Hepatocyte (in vitro differentiated cells): ENCODE measurements around the gene PPP2R2C. TPM values are rescaled to one million over a fixed set of nuclear protein-coding genes. Genes with fewer than 3 reads are reported as not detected.

Experiments
- DNase-seq: peaks from one replicate; pipeline ENCODE4 v3.0.0-alpha.2; 2016; ENCODE audit warnings: low spot score
- H2AFZ ChIP-seq: fragments of 200-600 bp; sonication (generic); 2 replicates; pipeline ENCODE4 v1.6.0; 2016; ENCODE audit warnings: antibody characterized with exemption, mild to moderate bottlenecking
- H3K27ac ChIP-seq: fragments of 200-600 bp; sonication (generic); 2 replicates; pipeline ENCODE4 v1.5.1; 2016; ENCODE audit warnings: mild to moderate bottlenecking
- H3K27me3 ChIP-seq: fragments of 200-600 bp; sonication (generic); 2 replicates; pipeline ENCODE4 v1.6.1; 2016
- H3K36me3 ChIP-seq: fragments of 200-600 bp; sonication (generic); replicated peaks from 2 replicates; pipeline ENCODE4 v1.5.1; 2016; ENCODE audit warnings: low read depth; ENCODE audit not compliant: insufficient read depth
- H3K4me1 ChIP-seq: fragments of 200-600 bp; sonication (generic); 2 replicates; pipeline ENCODE4 v1.5.1; 2016; ENCODE audit warnings: mild to moderate bottlenecking, moderate library complexity; ENCODE audit not compliant: insufficient read depth
- H3K4me2 ChIP-seq: fragments of 200-600 bp; sonication (generic); 2 replicates; pipeline ENCODE4 v1.6.0; 2016
- H3K4me3 ChIP-seq: fragments of 200-600 bp; sonication (generic); 2 replicates; pipeline ENCODE4 v1.5.1; 2016; ENCODE audit warnings: mild to moderate bottlenecking
- H3K79me2 ChIP-seq: fragments of 200-600 bp; sonication (generic); 2 replicates; pipeline ENCODE4 v1.6.0; 2017; ENCODE audit warnings: mild to moderate bottlenecking
- H3K9me2 ChIP-seq: fragments of 200-600 bp; sonication (generic); replicated peaks from 2 replicates; pipeline ENCODE4 v1.6.0; 2017; ENCODE audit warnings: mild to moderate bottlenecking; ENCODE audit not compliant: insufficient read depth
- H3K9me3 ChIP-seq: fragments of 200-600 bp; sonication (generic); 2 replicates; pipeline ENCODE4 v1.5.1; 2016; ENCODE audit warnings: low read depth, mild to moderate bottlenecking
- H4K20me1 ChIP-seq: fragments of 200-600 bp; sonication (generic); 2 replicates; pipeline ENCODE4 v1.6.0; 2016; ENCODE audit warnings: mild to moderate bottlenecking; ENCODE audit not compliant: insufficient read depth, poor library complexity, severe bottlenecking
- CTCF ChIP-seq: fragments of 200-600 bp; sonication (generic); IDR thresholded peaks from 2 replicates; pipeline ENCODE4 v1.5.1; 2016; ENCODE audit warnings: antibody characterized with exemption, mild to moderate bottlenecking; ENCODE audit not compliant: poor library complexity
- EZH2 ChIP-seq: fragments of 200-600 bp; sonication (generic); IDR thresholded peaks from 2 replicates; pipeline ENCODE4 v1.6.1; 2016; ENCODE audit warnings: antibody characterized with exemption, mild to moderate bottlenecking, borderline replicate concordance
- EZH2phosphoT487 ChIP-seq: fragments of 200-600 bp; sonication (generic); IDR thresholded peaks from one replicate; pipeline ENCODE4 v1.6.1; 2018; ENCODE audit warnings: antibody characterized with exemption, mild to moderate bottlenecking, low read depth, moderate library complexity; ENCODE audit not compliant: unreplicated experiment, severe bottlenecking
- whole genome bisulfite sequencing: methylation state at CpG from one replicate; pipeline ENCODE4 v1.1.6; 2016; ENCODE audit warnings: low lambda C conversion rate; ENCODE audit errors: missing lambda C conversion rate; 5-methylcytosine and 5-hydroxymethylcytosine counted together
- polyA plus RNA-seq: library from polyadenylated mRNA; unstranded; fragments of >200 nt; fragmentation: Nextera tagmentation; extraction: Ambion mirVana; gene quantifications from 2 replicates; pipeline ENCODE4 v1.2.1, GENCODE V29; 2016
- total RNA-seq: library from RNA; depleted of rRNA; stranded (reverse); fragments of >200 nt; gene quantifications from 2 replicates; pipeline ENCODE4 v1.2.3, GENCODE V29; 2014

Gene PPP2R2C
- total and polyA plus RNA-seq, 2 experiments from 2014 or later = 0.35 to 0.67 TPM

GRCh38 chr4:6452116-6452896 is 20.1 kb downstream of the PPP2R2C start:
- H3K9me2 ChIP-seq = no peaks in the 10 kb centered on the region
- no peaks in the 10 kb centered on the region for H3K4me1 ChIP-seq
- H3K36me3 ChIP-seq = no peaks in the 10 kb centered on the region
- H4K20me1 ChIP-seq = no peaks in the 10 kb centered on the region
- no peaks in the 10 kb centered on the region for H3K9me3 ChIP-seq
- H2AFZ ChIP-seq = no peak overlapping the region
- no peak for DNase-seq
- WGBS = 84% methylated on average over 11 of the region's 11 CpGs
- no peak overlapping the region for H3K4me3 ChIP-seq
- no peak overlapping the region for H3K4me2 ChIP-seq
- H3K27ac ChIP-seq = no peak overlapping the region
- TF ChIP-seq CTCF = no peak
- TF ChIP-seq EZH2 = no peak
- TF ChIP-seq EZH2phosphoT487 = no peak
- H3K27me3 ChIP-seq = no peaks in the 10 kb centered on the region
- no peaks in the 10 kb centered on the region for H3K79me2 ChIP-seq

- H3K9me3 ChIP-seq = no peaks in the 10 kb centered on the region
- 76% methylated on average over 6 of the region's 6 CpGs for WGBS
- no peak overlapping the region for H3K4me3 ChIP-seq
- no peaks in the 10 kb centered on the region for H3K36me3 ChIP-seq
- no peak overlapping the region for H3K4me2 ChIP-seq
- H2AFZ ChIP-seq = no peak overlapping the region
- no peak for DNase-seq
- H3K9me2 ChIP-seq = no peaks in the 10 kb centered on the region
- H3K79me2 ChIP-seq = no peaks in the 10 kb centered on the region
- no peaks in the 10 kb centered on the region for H3K4me1 ChIP-seq
- H3K27me3 ChIP-seq = no peaks in the 10 kb centered on the region
- no peak overlapping the region for H3K27ac ChIP-seq
- no peak for TF ChIP-seq EZH2
- no peak for TF ChIP-seq EZH2phosphoT487
- no peak for TF ChIP-seq CTCF
- H4K20me1 ChIP-seq = no peaks in the 10 kb centered on the region
Measured at GRCh38 chr4:6451309-6451708, 21.1 kb downstream of the PPP2R2C start.

- DNase-seq = no peak
- Histone ChIP-seq H3K36me3 (no peaks in the 10 kb centered on the region), H3K4me1 (no peaks in the 10 kb centered on the region), H3K9me3 (no peaks in the 10 kb centered on the region), H3K9me2 (no peaks in the 10 kb centered on the region), H4K20me1 (no peaks in the 10 kb centered on the region), H3K4me2 (no peak overlapping the region), H3K27ac (no peak overlapping the region), H3K79me2 (no peaks in the 10 kb centered on the region), H3K4me3 (no peak overlapping the region), H3K27me3 (no peaks in the 10 kb centered on the region), H2AFZ (no peak overlapping the region)
- WGBS = 93% methylated on average over 7 of the region's 7 CpGs
- no peak for TF ChIP-seq EZH2phosphoT487
- no peak for TF ChIP-seq EZH2
- no peak for TF ChIP-seq CTCF
Measured at GRCh38 chr4:6450709-6451108, 21.7 kb downstream of the PPP2R2C start.
